HUES64 (cell line): ENCODE data around the gene NRN1L.
A peak's percentile ranks its signal among the peaks of the same experiment; 100 is the strongest.
"Not testable (repeated sequence)": the region's sequence is repeated elsewhere in the genome, so short reads cannot be mapped to it uniquely, and the experiment has no call there.

ENCODE experiments used
- H3K27ac ChIP-seq: 2 replicates; pipeline ENCODE4 v1.7.0; 2013; ENCODE audit warnings: low read depth, low read length, inconsistent platforms
- H3K27me3 ChIP-seq: 2 replicates; pipeline ENCODE4 v1.6.1; 2013; ENCODE audit warnings: mild to moderate bottlenecking, low read length; ENCODE audit not compliant: insufficient read depth
- H3K36me3 ChIP-seq: 2 replicates; pipeline ENCODE4 v1.6.1; 2013; ENCODE audit warnings: mild to moderate bottlenecking, low read length; ENCODE audit not compliant: insufficient read depth
- H3K4me1 ChIP-seq: 2 replicates; pipeline ENCODE4 v1.6.1; 2013; ENCODE audit warnings: mild to moderate bottlenecking, low read length, moderate library complexity; ENCODE audit not compliant: insufficient read depth
- H3K4me3 ChIP-seq: 2 replicates; pipeline ENCODE4 v1.5.1; 2013; ENCODE audit warnings: mild to moderate bottlenecking, low read length, moderate library complexity
- H3K9ac ChIP-seq: 2 replicates; pipeline ENCODE4 v1.6.1; 2013; ENCODE audit warnings: mild to moderate bottlenecking, low read depth, low read length
- H3K9me3 ChIP-seq: 2 replicates; pipeline ENCODE4 v1.6.1; 2013; ENCODE audit warnings: low read depth, low read length; ENCODE audit not compliant: insufficient read depth
- WGBS: fragments of 150-250, 120-280 bp; methylation state at CpG from one replicate; pipeline ENCODE4 v1.1.7; 2013; ENCODE audit warnings: missing lambda C conversion rate; 5-methylcytosine and 5-hydroxymethylcytosine counted together

The NRN1L gene

GRCh38 chr16:67907397-67908180 is 22.9 kb downstream of the NRN1L start:
- H3K9me3 ChIP-seq = no peaks in the 10 kb centered on the region
- H3K27me3 ChIP-seq = no peaks in the 10 kb centered on the region
- no peaks in the 10 kb centered on the region for H3K4me1 ChIP-seq
- peaks cover 26% of the 10 kb centered on the region for H3K36me3 ChIP-seq
- H3K4me3 ChIP-seq = no peak overlapping the region
- no peak overlapping the region for H3K27ac ChIP-seq
- WGBS = 92% methylated on average over 11 of the region's 11 CpGs
- H3K9ac ChIP-seq = no peak overlapping the region

- Histone ChIP-seq H3K9me3 (no peaks in the 10 kb centered on the region), H3K36me3 (peaks cover 26% of the 10 kb centered on the region), H3K27me3 (no peaks in the 10 kb centered on the region), H3K9ac (no peak overlapping the region), H3K4me1 (no peaks in the 10 kb centered on the region), H3K27ac (no peak overlapping the region), H3K4me3 (no peak overlapping the region)
- WGBS = 97% methylated on average over 36 of the region's 36 CpGs
Measured at GRCh38 chr16:67909056-67909742, 24.5 kb downstream of the NRN1L start.

- Histone ChIP-seq H3K27me3 (no peaks in the 10 kb centered on the region), H3K27ac (no peak overlapping the region), H3K9me3 (no peaks in the 10 kb centered on the region), H3K4me1 (peaks cover 6% of the 10 kb centered on the region), H3K4me3 (no peak overlapping the region), H3K9ac (no peak overlapping the region), H3K36me3 (peaks cover 26% of the 10 kb centered on the region)
- WGBS = 91% methylated on average over 2 of the region's 2 CpGs
Measured at GRCh38 chr16:67910158-67910557, 25.5 kb downstream of the NRN1L start.

GRCh38 chr16:67914758-67915495 is 30.2 kb downstream of the NRN1L start:
- WGBS = 73% methylated on average over 6 of the region's 7 CpGs
- Histone ChIP-seq H3K36me3 (peaks cover 19% of the 10 kb centered on the region), H3K27ac (no peak overlapping the region), H3K27me3 (no peaks in the 10 kb centered on the region), H3K9me3 (no peaks in the 10 kb centered on the region), H3K9ac (peak overlapping the region; percentile 3; the same call in 1 of the 2 replicates), H3K4me1 (peaks cover 14% of the 10 kb centered on the region), H3K4me3 (no peak overlapping the region)

GRCh38 chr16:67915496-67915769 is 30.7 kb downstream of the NRN1L start:
- not testable (repeated sequence) for H3K9ac ChIP-seq, H3K4me3 ChIP-seq, H3K27me3 ChIP-seq, H3K9me3 ChIP-seq, H3K27ac ChIP-seq
- WGBS = no CpG with 5 or more reads among the region's 2 CpGs
- Histone ChIP-seq H3K4me1 (peaks cover 14% of the 10 kb centered on the region), H3K36me3 (peaks cover 17% of the 10 kb centered on the region)

- Histone ChIP-seq H3K27ac (no peak overlapping the region), H3K4me3 (no peak overlapping the region), H3K36me3 (peaks cover 17% of the 10 kb centered on the region), H3K27me3 (no peaks in the 10 kb centered on the region), H3K4me1 (peaks cover 14% of the 10 kb centered on the region), H3K9ac (0 out of 2 replicates have a peak overlapping the region, but pooled peaks have one; percentile 8), H3K9me3 (no peaks in the 10 kb centered on the region)
- 86% methylated on average over 7 of the region's 7 CpGs for WGBS
Measured at GRCh38 chr16:67915831-67916723, 31.4 kb downstream of the NRN1L start.

- peaks cover 8% of the 10 kb centered on the region for H3K36me3 ChIP-seq
- 87% methylated on average over 6 of the region's 6 CpGs for WGBS
- peaks cover 14% of the 10 kb centered on the region for H3K4me1 ChIP-seq
- H3K9ac ChIP-seq = no peak overlapping the region
- H3K27ac ChIP-seq = no peak overlapping the region
- no peaks in the 10 kb centered on the region for H3K9me3 ChIP-seq
- H3K27me3 ChIP-seq = no peaks in the 10 kb centered on the region
- H3K4me3 ChIP-seq = no peak overlapping the region
Measured at GRCh38 chr16:67917140-67917851, 32.6 kb downstream of the NRN1L start.

- Histone ChIP-seq H3K27ac (no peak overlapping the region), H3K9ac (no peak overlapping the region), H3K27me3 (no peaks in the 10 kb centered on the region), H3K4me1 (peaks cover 14% of the 10 kb centered on the region), H3K9me3 (no peaks in the 10 kb centered on the region), H3K36me3 (peaks cover 8% of the 10 kb centered on the region), H3K4me3 (no peak overlapping the region)
- WGBS = 83% methylated on average over 4 of the region's 4 CpGs
Measured at GRCh38 chr16:67917852-67918236, 33.2 kb downstream of the NRN1L start.

GRCh38 chr16:67919622-67920221 is 35.0 kb downstream of the NRN1L start:
- 96% methylated on average over 6 of the region's 6 CpGs for WGBS
- Histone ChIP-seq H3K9me3 (no peaks in the 10 kb centered on the region), H3K4me3 (no peak overlapping the region), H3K36me3 (peaks cover 8% of the 10 kb centered on the region), H3K9ac (no peak overlapping the region), H3K4me1 (peaks cover 12% of the 10 kb centered on the region), H3K27ac (no peak overlapping the region), H3K27me3 (no peaks in the 10 kb centered on the region)

GRCh38 chr16:67922221-67922620 is 37.5 kb downstream of the NRN1L start:
- Histone ChIP-seq H3K9ac (no peak overlapping the region), H3K27ac (no peak overlapping the region), H3K36me3 (no peaks in the 10 kb centered on the region; the same call in 1 of the 2 replicates)

More at GRCh38 chr16:67922221-67922620, 37.5 kb downstream of the NRN1L start:
- no peaks in the 10 kb centered on the region for H3K9me3 ChIP-seq
- no peaks in the 10 kb centered on the region for H3K4me1 ChIP-seq
- no peaks in the 10 kb centered on the region for H3K27me3 ChIP-seq
- H3K4me3 ChIP-seq = no peak overlapping the region
- WGBS = 84% methylated on average over 5 of the region's 5 CpGs
